K562 (cell line): ENCODE results near the gene ECSIT. TPM values are rescaled to one million over a fixed set of nuclear protein-coding genes. Genes with fewer than 3 reads are reported as not detected.
A peak's percentile ranks its signal among the peaks of the same experiment; 100 is the strongest.

Experiments
- DNMT1 ChIP-seq: fragments of 450-650 bp; IDR thresholded peaks from 2 replicates; pipeline ENCODE4 v1.6.1; 2016; ENCODE audit warnings: antibody characterized with exemption, mild to moderate bottlenecking
- HNRNPLL ChIP-seq: fragments of 200-400 bp; formaldehyde crosslinking; IDR thresholded peaks from 2 replicates; pipeline ENCODE4 v1.6.1; 2017; ENCODE audit warnings: low read length, low read depth, mild to moderate bottlenecking; ENCODE audit not compliant: poor library complexity, severe bottlenecking
- HNRNPUL1 ChIP-seq: fragments of 200-400 bp; formaldehyde crosslinking; IDR thresholded peaks from 2 replicates; pipeline ENCODE4 v1.6.1; 2017; ENCODE audit warnings: low read length
- HOXB6 ChIP-seq: fragments of 250-450 bp; sonication (Bioruptor Pico); IDR thresholded peaks from 2 replicates; pipeline ENCODE4 v1.5.1; 2022; ENCODE audit warnings: mild to moderate bottlenecking, borderline replicate concordance
- KDM1A ChIP-seq, 2 experiments: fragments of 450-650 bp; IDR thresholded peaks; 2 replicates each; pipeline ENCODE4 v1.6.1; 2016; ENCODE audit warnings: mild to moderate bottlenecking in 2 of 2
- KLF13 ChIP-seq: fragments of 450-650 bp; IDR thresholded peaks from 2 replicates; pipeline ENCODE4 v1.6.1; 2016; ENCODE audit warnings: missing genetic modification characterization, low read depth, mild to moderate bottlenecking, missing compliant biosample characterization, moderate library complexity, borderline replicate concordance
- NR1H2 ChIP-seq: sonication (generic); formaldehyde crosslinking; IDR thresholded peaks from 2 replicates; pipeline ENCODE4 v1.4.0; 2020; ENCODE audit warnings: mild to moderate bottlenecking, missing genetic modification reagents
- NR4A1 ChIP-seq, 2 experiments: fragments of 250-450 bp in 1 of 2; fragments of 450-650 bp in 1 of 2; sonication (Bioruptor Pico) in 1 of 2; IDR thresholded peaks; 2 replicates each; pipeline versions ENCODE4 v1.4.0 to v1.6.1; 2016 to 2020; ENCODE audit warnings: mild to moderate bottlenecking in 2 of 2, missing compliant biosample characterization in 1 of 2, missing genetic modification characterization in 1 of 2, moderate library complexity in 1 of 2
- PURB ChIP-seq: sonication (generic); formaldehyde crosslinking; IDR thresholded peaks from 2 replicates; pipeline ENCODE4 v1.9.0; 2021; ENCODE audit warnings: low read depth, mild to moderate bottlenecking, missing genetic modification reagents
- TEAD1 ChIP-seq, 2 experiments: fragments of 450-650 bp in 1 of 2; sonication (generic) in 1 of 2; formaldehyde crosslinking; IDR thresholded peaks; 2 replicates each; pipeline versions ENCODE4 v1.4.0 to v1.8.0; 2020 to 2022; ENCODE audit warnings: mild to moderate bottlenecking in 2 of 2, missing genetic modification reagents in 1 of 2
- TEAD4 ChIP-seq, 2 experiments: sonication (generic) in 1 of 2; formaldehyde crosslinking in 1 of 2; IDR thresholded peaks; 2 replicates each; pipeline versions ENCODE4 v1.6.1 to v1.8.0; 2012 to 2022; ENCODE audit warnings: borderline replicate concordance in 1 of 2, inconsistent platforms in 1 of 2, low read length in 1 of 2, mild to moderate bottlenecking in 1 of 2, missing genetic modification reagents in 1 of 2
- polyA plus RNA-seq, 8 experiments: library from polyadenylated mRNA; depleted of rRNA in 4 of 8; stranded (reverse) in 5 of 8; unstranded in 3 of 8; fragments of >200 nt; fragmentation: Nextera tagmentation in 2 of 8; fragmentation: Illumina TruSeq in 1 of 8; extraction: Ambion mirVana in 2 of 8; extraction: Trizol in 1 of 8; gene quantifications; 2 replicates each; pipeline versions ENCODE4 v1.2.1 to v1.2.3, GENCODE V29; 2011 to 2014; ENCODE audit warnings: inconsistent platforms in 1 of 8, missing spikeins in 1 of 8
- total RNA-seq, 7 experiments: library from RNA; depleted of rRNA in 6 of 7; stranded (reverse); fragments of >200 nt in 6 of 7; fragmentation: Illumina TruSeq in 2 of 7; extraction: Trizol in 2 of 7; gene quantifications; 2 replicates each; pipeline versions ENCODE4 v1.2.1 to v1.2.3, GENCODE V29; 2011 to 2021; ENCODE audit warnings: low replicate concordance in 1 of 7
- TF ChIP-seq, protein P1 (sequence below): IDR thresholded peaks from 2 replicates; pipeline ENCODE4 v1.6.1; 2011; ENCODE audit warnings: borderline replicate concordance, low read depth, mild to moderate bottlenecking, moderate library complexity, low read length; ENCODE audit not compliant: insufficient read depth, poor library complexity, severe bottlenecking
- TF ChIP-seq, protein P2 (sequence below): fragments of 200-800 bp; sonication (Bioruptor generic); IDR thresholded peaks from 2 replicates; pipeline ENCODE4 v1.6.1; 2017; ENCODE audit warnings: missing genetic modification characterization, missing compliant biosample characterization
- TF ChIP-seq, protein P3 (sequence below): fragments of 250-450 bp; sonication (Bioruptor Pico); IDR thresholded peaks from 2 replicates; pipeline ENCODE4 v1.8.0; 2022; ENCODE audit warnings: moderate library complexity, mild to moderate bottlenecking, inconsistent platforms
- TF ChIP-seq, protein P4 (sequence below): IDR thresholded peaks from 2 replicates; pipeline ENCODE4 v1.6.1; 2012; ENCODE audit warnings: low read depth, low read length, improper control_type of control experiment, borderline replicate concordance
- TF ChIP-seq, protein P5 (sequence below): fragments of 250-450 bp; sonication (Bioruptor Pico); IDR thresholded peaks from 2 replicates; pipeline ENCODE4 v1.9.0; 2021; ENCODE audit warnings: mild to moderate bottlenecking

ECSIT gene
- total and polyA plus RNA-seq, 9 of the 15 experiments (the other 6 are each of a cell fraction or from before 2014, with no cell fraction given): 1.1 to 82.5 (median 43.9) TPM

DNA sequence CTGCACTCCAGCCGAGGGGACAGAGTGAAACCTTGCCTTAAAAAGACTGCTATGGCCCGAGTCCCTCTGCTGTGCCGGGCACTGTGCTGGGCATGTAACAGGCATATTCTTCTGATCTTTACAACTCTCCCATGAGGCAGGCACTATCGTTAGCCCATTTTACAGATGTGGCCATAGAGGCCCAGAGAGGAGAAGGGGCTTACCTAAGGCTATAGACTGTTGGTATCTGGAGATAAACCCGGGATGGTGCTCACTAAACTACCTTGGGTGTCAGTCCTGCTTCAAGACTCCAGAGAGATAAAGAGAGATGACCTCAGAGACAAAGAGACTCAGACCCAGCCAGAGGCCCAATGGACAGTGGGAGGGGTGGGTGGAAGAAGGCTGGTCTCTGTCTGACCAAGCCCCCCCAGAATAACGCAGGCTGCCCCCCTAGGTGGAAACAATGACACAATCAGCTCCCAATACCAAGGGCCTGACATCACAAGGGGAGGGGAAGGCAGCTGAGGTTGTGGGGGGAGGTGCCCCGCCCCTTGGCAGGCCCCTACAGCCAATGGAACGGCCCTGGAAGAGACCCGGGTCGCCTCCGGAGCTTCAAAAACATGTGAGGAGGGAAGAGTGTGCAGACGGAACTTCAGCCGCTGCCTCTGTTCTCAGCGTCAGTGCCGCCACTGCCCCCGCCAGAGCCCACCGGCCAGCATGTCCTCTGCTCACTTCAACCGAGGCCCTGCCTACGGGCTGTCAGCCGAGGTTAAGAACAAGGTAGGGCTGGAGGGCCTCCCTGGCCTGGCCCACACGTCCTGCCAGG lies 9.5 kb upstream of the ECSIT start, which contains the start of gene CNN1 (continued):
- TF ChIP-seq, protein P1, sequence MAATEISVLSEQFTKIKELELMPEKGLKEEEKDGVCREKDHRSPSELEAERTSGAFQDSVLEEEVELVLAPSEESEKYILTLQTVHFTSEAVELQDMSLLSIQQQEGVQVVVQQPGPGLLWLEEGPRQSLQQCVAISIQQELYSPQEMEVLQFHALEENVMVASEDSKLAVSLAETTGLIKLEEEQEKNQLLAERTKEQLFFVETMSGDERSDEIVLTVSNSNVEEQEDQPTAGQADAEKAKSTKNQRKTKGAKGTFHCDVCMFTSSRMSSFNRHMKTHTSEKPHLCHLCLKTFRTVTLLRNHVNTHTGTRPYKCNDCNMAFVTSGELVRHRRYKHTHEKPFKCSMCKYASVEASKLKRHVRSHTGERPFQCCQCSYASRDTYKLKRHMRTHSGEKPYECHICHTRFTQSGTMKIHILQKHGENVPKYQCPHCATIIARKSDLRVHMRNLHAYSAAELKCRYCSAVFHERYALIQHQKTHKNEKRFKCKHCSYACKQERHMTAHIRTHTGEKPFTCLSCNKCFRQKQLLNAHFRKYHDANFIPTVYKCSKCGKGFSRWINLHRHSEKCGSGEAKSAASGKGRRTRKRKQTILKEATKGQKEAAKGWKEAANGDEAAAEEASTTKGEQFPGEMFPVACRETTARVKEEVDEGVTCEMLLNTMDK: no peak
- TF ChIP-seq HNRNPUL1 (no peak), TEAD4 (IDR thresholded peaks at IDR 0.05; ENCODE audit: low read length) (no peak), TEAD4 (CRISPR knock-in tag; IDR thresholded peaks at IDR 0.05; ENCODE audit: borderline replicate concordance) (no peak), NR4A1 (CRISPR knock-in tag; IDR thresholded peaks at IDR 0.05) (no peak), NR4A1 (tag; IDR thresholded peaks at IDR 0.05) (no peak), HNRNPLL (no peak), HOXB6 (no peak), KLF13 (tag) (no peak), DNMT1 (no peak), PURB (CRISPR knock-in tag) (no peak), TEAD1 (CRISPR knock-in tag; IDR thresholded peaks at IDR 0.05) (peak in 1 of 2 experiments; percentile 66; a peak in 1 of 4 replicates), NR1H2 (no peak), KDM1A (IDR thresholded peaks at IDR 0.05) (peak; percentile 92 to 97)
- TF ChIP-seq, protein P2, sequence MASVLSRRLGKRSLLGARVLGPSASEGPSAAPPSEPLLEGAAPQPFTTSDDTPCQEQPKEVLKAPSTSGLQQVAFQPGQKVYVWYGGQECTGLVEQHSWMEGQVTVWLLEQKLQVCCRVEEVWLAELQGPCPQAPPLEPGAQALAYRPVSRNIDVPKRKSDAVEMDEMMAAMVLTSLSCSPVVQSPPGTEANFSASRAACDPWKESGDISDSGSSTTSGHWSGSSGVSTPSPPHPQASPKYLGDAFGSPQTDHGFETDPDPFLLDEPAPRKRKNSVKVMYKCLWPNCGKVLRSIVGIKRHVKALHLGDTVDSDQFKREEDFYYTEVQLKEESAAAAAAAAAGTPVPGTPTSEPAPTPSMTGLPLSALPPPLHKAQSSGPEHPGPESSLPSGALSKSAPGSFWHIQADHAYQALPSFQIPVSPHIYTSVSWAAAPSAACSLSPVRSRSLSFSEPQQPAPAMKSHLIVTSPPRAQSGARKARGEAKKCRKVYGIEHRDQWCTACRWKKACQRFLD: no peak
- TF ChIP-seq, protein P3, sequence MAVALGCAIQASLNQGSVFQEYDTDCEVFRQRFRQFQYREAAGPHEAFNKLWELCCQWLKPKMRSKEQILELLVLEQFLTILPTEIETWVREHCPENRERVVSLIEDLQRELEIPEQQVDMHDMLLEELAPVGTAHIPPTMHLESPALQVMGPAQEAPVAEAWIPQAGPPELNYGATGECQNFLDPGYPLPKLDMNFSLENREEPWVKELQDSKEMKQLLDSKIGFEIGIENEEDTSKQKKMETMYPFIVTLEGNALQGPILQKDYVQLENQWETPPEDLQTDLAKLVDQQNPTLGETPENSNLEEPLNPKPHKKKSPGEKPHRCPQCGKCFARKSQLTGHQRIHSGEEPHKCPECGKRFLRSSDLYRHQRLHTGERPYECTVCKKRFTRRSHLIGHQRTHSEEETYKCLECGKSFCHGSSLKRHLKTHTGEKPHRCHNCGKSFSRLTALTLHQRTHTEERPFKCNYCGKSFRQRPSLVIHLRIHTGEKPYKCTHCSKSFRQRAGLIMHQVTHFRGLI (CRISPR knock-in tag): no peak
- TF ChIP-seq, protein P4, sequence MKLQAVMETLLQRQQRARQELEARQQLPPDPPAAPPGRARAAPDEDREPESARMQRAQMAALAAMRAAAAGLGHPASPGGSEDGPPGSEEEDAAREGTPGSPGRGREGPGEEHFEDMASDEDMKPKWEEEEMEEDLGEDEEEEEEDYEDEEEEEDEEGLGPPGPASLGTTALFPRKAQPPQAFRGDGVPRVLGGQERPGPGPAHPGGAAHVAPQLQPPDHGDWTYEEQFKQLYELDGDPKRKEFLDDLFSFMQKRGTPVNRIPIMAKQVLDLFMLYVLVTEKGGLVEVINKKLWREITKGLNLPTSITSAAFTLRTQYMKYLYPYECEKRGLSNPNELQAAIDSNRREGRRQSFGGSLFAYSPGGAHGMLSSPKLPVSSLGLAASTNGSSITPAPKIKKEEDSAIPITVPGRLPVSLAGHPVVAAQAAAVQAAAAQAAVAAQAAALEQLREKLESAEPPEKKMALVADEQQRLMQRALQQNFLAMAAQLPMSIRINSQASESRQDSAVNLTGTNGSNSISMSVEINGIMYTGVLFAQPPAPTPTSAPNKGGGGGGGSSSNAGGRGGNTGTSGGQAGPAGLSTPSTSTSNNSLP: no peak
- TF ChIP-seq, protein P5, sequence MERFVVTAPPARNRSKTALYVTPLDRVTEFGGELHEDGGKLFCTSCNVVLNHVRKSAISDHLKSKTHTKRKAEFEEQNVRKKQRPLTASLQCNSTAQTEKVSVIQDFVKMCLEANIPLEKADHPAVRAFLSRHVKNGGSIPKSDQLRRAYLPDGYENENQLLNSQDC (CRISPR knock-in tag): no peak
